ENCODE data around the gene MGLL.

DNA sequence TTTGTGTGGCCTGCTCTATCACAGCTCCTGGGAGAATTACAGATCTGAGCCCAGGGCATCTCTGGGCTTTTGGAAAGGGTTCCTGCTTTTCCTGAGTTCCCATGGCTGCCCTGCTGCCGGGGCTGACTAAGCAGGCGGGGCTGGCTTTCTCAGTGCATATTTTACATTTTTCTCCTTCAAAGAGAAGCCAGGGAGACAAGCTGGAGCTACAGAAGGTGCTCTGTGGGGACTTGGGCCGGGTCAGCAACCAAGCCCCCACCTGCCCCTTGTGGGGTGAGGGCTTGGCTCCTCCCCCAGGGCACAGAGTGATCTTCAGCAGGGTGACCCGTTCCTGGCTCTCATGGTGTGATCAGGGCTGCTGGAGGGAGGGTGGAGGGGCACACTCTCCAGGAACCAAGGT is 132.2 kb downstream of the MGLL start:
- TF ChIP-seq TCF7L2 (IDR thresholded peaks at IDR 0.05; ENCODE audit: borderline replicate concordance, extremely low read depth, insufficient read depth, insufficient read length) (no peak), POLR2A (IDR thresholded peaks at IDR 0.05; ENCODE audit: borderline replicate concordance, extremely low read depth, insufficient read depth, insufficient read length) (no peak)
- TF ChIP-seq, protein P1, sequence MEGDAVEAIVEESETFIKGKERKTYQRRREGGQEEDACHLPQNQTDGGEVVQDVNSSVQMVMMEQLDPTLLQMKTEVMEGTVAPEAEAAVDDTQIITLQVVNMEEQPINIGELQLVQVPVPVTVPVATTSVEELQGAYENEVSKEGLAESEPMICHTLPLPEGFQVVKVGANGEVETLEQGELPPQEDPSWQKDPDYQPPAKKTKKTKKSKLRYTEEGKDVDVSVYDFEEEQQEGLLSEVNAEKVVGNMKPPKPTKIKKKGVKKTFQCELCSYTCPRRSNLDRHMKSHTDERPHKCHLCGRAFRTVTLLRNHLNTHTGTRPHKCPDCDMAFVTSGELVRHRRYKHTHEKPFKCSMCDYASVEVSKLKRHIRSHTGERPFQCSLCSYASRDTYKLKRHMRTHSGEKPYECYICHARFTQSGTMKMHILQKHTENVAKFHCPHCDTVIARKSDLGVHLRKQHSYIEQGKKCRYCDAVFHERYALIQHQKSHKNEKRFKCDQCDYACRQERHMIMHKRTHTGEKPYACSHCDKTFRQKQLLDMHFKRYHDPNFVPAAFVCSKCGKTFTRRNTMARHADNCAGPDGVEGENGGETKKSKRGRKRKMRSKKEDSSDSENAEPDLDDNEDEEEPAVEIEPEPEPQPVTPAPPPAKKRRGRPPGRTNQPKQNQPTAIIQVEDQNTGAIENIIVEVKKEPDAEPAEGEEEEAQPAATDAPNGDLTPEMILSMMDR (IDR thresholded peaks at IDR 0.05 in 2 of 3, conservative IDR thresholded peaks at IDR 0.05 in 1 of 3; ENCODE audit: borderline replicate concordance in 1 of 3, insufficient read depth in 1 of 3, low read depth in 2 of 3, low read length in 2 of 3): no peak
